ENCODE results near the gene EXOC8.

GRCh38 chr1:231353086-231353485 lies 15.4 kb upstream of the EXOC8 start:
- TF ChIP-seq POLR2AphosphoS5 (IDR thresholded peaks at IDR 0.05), result no peak
- no peak for TF ChIP-seq POLR2A (IDR thresholded peaks at IDR 0.05)
- TF ChIP-seq CTCF (IDR thresholded peaks at IDR 0.05), result no peak

Data from suprapubic skin (tissue), 4 donors.